DLD1 (cell line): ENCODE measurements around the gene PAFAH1B1.

Experiments
- in situ Hi-C: cut with HindIII; loops from 2 replicates; pipeline ENCODE4 v1.10.0; 2017; ENCODE audit warnings: low sequenced_read_pairs

PAFAH1B1 gene

GRCh38 chr17:2713881-2714280 is 120.4 kb downstream of the PAFAH1B1 start:
- in situ Hi-C loops, result no loop called here

DNA sequence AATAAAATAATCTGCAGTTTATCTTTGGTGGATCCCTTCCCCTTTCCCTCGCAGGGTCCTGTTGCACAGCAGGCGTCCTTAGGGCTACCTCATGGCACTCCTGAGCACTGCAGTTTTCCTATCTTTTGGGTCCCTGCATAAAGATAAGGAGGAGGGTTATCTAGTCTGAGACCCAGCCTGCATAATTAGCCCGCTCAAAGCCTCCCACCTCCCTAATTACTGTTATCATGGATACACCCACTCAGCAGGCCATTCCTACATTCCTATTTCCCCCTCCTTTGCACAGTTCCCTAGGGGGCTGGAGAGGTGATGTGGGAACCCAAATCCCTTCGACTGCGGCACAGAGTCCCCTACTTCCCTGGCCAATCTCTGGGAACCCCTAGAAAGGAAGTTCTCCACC is 123.2 kb downstream of the PAFAH1B1 start:
- in situ Hi-C loops, result no loop called here

DNA sequence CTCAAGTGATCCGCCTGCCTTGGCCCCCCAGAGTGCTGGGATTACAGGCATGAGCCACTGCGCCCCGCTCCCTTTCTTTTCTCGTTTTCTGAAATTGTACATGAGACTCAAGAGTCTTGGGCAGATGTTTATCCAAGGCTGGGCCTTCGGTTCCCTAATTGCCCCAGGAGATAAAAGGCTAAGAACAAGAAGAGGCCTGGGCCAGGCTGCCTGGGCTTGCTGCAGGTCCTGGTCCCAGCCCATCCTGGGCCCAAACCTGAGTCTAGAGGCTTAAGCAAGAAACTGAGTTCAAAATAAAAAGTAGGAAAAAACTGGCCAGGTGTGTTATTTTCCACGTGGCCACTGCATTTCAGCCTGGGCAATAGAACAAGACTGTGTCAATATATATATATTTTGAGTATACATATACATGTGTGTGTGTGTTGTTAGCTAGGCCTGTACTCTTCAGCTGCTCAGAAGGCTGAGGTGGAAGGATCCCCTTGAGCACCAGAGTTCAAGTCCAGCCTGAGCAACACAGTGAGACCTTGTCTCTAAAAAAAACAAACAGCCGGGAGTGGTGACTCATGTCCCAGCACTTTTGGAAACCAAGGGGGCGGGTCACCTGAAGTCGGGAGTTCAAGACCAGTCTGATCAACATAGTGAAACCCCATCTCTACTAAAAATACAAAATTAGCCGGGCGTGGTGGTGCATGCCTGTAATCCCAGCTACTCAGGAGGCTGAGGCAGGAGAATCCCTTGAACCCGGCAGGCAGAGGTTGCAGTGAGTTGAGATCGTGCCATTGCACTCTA is 124.9 kb downstream of the PAFAH1B1 start:
- in situ Hi-C loops, result no loop called here

- in situ Hi-C loops, result no loop called here
Measured at GRCh38 chr17:2719861-2720260, 126.4 kb downstream of the PAFAH1B1 start.

GRCh38 chr17:2721603-2722002 is 128.1 kb downstream of the PAFAH1B1 start:
- in situ Hi-C loops, result no loop called here

DNA sequence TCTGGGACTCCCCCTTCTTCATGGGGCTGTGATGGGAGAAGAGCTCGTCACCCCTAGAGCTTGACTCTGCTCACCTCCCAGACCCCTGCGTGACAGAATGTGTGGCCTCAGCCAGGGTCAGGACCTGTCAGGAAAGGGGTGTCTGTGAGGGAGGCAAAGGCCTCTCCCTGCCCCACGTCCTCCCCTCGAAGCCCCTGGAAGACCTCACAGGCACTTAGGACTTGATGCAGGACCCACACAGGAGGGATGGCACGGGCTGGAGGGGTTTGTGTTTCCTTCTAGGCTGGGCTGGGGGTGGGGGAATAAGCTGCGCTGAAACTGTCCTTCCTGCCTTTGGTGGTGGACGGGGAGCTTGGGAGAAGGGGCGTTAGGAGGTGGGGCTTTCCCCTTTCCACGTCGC is 129.2 kb downstream of the PAFAH1B1 start:
- in situ Hi-C loops, result no loop called here

GRCh38 chr17:2723505-2723996 is 130.1 kb downstream of the PAFAH1B1 start:
- in situ Hi-C loops, result no loop called here

GRCh38 chr17:2723997-2724783 is 130.7 kb downstream of the PAFAH1B1 start:
- in situ Hi-C loops, result no loop called here

DNA sequence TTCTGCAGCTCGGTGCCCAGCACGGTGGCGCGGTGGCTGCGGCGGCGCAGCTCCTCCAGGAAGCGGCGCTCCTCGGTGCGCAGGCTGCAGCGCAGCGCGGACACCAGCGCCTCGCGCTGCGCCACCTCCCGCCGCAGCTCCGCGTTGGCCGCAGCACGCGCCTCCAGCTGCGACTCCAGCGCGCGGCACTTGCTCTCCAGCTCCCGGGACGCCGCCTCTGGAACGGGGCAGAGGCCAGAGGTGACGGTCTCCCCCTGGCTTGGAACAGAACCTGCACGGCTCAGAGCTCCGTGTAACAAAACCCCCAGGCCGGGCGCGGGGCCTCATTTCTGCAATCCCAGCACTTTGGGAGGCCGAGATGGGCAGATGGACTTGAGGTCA is 131.3 kb downstream of the PAFAH1B1 start:
- in situ Hi-C loops, result no loop called here

- in situ Hi-C loops, result no loop called here
Measured at GRCh38 chr17:2730764-2731353, 137.4 kb downstream of the PAFAH1B1 start.

- in situ Hi-C loops, result no loop called here
Measured at GRCh38 chr17:2731807-2732206, 138.4 kb downstream of the PAFAH1B1 start.

DNA sequence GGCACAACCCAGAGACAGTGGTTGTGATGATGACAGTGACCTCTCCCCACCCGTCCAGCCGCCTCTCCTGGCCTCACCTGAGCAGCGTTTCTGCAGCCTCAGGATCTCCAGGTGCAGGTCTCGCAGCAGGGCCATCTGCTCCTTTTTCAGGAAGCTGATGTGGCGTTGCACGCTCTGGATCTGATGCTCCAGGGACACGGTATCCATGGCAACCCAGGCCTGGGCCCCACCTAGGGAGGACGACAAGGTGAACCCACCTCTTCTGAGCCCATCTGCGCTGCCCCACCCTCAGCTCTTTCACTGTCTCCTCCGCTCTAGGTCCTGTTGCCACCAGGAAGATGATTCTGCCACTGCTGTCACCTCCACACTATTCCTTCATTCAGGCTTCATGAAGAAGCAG is 141.5 kb downstream of the PAFAH1B1 start:
- in situ Hi-C loops, result no loop called here
